Right ventricle myocardium inferior (tissue), 1 donor: ENCODE measurements around the gene TBCD. TPM values are rescaled to one million over a fixed set of nuclear protein-coding genes. Genes with fewer than 3 reads are reported as not detected.
"Not testable (repeated sequence)": the region's sequence is repeated elsewhere in the genome, so short reads cannot be mapped to it uniquely, and the experiment has no call there.

Experiments used
- ATAC-seq: fragments of 200-7000 bp; cut with Tn5 transposase; one replicate; pipeline ENCODE4 v1.9.1; 2020; ENCODE audit warnings: mild to moderate bottlenecking, moderate library complexity
- DNase-seq: peaks from one replicate; pipeline ENCODE4 v3.0.0; 2021; ENCODE audit errors: missing footprints
- intact Hi-C: fragments of 100-400 bp; cut with DNase I; formaldehyde crosslinking; loops from one replicate; pipeline ENCODE4 v1.11.0; 2022
- total RNA-seq: library from RNA; stranded (reverse); fragmentation: NEBNext Ultra II Directional; extraction: Animal tissue kit (Norgen Biotek cat#: 25700); gene quantifications from one replicate; pipeline ENCODE4 v1.2.1, GENCODE V29; 2021
- donor health status: DM: no; HTN: yes; CAD: no; lungs with severe emphysema.

Gene TBCD
- total RNA-seq, 1 donor from 2014 or later, result 43.4 TPM

DNA sequence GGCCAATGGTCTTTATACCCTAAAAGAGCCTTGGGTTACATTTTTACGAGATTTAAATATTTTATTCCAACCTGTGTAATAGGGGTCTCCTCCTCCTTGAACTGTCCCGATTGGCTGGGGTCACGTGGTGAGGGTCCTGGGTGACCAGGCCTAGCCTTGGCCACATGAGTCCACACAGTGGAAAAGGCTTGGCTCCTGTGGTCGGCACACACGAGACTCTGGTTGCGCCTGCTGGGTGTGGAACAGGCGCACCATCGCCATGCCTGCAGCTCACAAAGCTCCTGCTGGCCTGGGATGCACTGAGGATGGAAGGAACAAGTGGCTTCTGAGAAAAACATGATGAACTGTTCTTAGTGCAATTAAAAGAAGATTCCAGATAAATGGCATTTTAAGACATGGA lies 191.9 kb downstream of the TBCD start:
- DNase-seq, result no peak

DNA sequence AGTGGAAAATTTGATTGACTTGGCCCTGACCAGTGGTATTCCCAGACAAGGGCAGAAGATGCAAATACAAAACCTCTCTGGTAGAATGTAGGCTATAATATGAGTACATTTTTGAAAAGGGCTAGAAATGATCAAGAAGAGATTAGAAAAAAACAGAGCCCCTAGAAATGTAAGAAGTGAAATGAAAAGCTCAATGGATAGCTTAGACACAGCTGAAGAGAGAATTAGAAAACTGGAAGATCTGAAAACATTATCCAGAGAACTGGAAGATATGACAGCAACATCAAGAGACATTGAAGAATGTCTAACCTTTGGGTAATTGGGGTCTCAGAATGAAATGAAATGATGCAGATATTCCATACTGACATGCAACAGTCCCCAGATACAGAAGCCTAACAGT lies 193.1 kb downstream of the TBCD start:
- intact Hi-C loops, result no loop called here
- ATAC-seq, result no peak
- no peak for DNase-seq

More for the DNA sequence above, 191.9 kb downstream of the TBCD start:
- ATAC-seq, result no peak
- intact Hi-C loops, result no loop called here

DNA sequence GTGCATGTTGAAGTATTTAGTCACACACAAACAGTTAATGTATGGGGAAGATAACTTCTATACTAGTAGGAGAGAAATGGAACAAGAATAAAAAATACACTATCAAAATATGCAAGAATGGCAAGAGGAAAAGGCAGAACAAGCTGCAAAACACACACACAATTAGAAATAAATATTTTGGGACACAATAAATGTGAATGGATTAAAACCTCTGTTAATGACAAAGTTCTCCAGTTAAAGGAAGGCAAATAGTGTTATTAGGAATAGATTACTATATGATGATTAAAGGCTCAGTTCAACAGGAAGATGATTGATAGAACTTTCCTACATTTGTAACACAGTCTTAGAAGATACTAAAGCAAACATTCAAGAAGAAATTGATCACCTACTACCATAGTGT lies 194.2 kb downstream of the TBCD start:
- intact Hi-C loops, result no loop called here
- DNase-seq, result no peak
- ATAC-seq, result no peak

DNA sequence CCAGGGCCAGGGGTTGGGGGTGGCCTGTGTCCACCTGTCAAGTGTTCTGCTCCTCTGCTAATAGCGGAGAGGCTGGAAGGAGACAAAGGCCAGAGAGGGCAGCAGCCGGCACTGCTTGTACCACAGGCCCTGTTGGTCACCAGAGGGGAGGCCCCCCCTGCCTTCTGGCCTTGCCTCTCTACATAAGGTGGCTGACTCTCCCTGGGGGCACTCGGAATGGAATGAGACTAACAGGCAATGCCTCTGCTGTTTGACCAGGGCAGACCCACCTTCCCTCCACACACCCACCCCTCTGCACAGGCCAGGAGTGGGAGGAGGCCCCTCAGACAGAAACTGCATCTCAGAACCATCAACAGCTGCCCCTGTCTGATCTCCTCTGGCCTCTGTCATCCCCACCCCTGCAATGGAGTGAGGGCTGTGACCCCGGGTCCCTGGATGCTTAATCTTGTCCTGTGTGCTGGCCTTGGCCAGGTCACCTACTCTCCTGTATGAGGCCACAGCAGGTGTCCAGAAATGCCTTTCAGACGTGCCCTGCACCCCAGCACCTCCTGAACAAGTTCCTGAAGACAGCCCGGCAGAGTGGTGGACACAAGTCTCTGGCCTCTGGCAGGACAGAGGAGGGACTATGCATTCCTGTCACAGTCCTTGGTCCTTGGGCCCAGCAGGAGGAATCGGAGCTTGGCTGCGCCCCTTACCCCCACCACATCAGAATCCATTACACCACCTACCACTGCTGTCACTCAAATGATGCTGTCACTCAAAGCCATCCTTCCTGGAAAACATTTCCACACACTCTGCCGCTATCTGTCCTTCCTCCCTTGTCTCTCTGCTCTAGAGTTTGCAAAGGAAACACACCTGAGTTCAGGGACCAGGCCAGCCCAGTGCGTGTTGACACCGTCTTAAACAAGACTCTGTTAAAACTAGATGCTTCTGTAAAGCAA lies 195.5 kb downstream of the TBCD start:
- DNase-seq, result no peak
- intact Hi-C loops, result no loop called here
- ATAC-seq, result no peak

DNA sequence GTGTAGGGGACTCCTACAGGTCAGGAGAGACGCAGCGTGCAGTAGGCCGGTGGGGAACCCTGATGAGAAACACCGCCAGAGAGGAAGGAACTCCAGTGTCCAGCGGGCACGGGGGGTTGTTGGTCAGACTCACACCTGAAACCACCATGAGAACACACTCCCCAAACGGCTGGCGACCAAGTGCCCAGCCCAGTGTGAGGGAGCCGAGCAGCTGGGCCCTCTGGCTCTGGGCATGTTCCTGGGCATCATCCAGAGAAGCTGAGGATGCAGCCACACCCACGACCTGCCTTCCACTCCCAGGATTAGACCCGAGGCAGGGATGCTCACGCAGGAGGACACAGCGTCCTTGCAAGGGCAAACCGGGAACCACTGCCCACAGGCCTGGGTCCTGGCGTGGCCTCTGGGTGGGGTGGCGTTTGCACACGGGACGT lies 196.2 kb downstream of the TBCD start:
- ATAC-seq (no peak), DNase-seq (no peak)
- intact Hi-C loops, result no loop called here

DNA sequence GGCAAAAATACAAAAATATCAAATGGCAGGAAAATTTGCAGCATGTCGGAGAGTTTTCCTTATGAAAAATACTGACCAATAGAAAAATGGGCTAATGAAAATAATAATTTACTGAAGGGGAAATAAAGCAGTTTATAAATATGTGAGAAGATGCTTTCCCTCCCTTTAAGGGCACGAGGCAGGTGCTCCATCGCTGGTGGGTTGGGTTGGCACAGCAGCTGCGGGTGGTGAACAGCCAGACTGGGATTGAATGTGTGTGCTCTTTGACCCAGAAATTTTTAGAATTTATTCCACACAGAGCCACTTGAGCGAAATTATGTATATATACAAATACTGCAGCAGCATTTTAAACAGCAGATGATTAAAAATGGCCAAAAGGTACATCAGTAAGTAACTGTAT lies 197.1 kb downstream of the TBCD start:
- intact Hi-C loops, result no loop called here
- ATAC-seq, result no peak
- DNase-seq, result no peak

DNA sequence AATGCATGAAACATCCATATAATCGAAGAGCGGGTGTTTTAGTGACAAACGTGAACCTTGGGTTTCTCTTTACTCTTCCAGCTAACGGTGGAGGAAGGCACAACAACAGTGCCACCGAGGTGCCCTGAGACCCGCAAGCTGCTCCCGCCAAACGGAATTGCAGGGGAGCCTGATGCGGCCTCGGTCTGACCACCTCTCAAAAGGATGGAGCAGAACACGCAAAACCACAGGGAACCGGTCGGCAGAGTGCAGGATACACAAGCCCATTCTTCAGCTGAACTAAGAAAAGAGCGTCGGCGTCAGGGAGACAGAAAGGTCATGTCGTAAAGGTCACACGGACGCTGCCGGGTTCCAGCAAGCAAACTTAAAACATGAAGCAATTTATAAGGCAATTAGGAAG lies 197.5 kb downstream of the TBCD start:
- DNase-seq (no peak), ATAC-seq (no peak)
- intact Hi-C loops, result no loop called here

DNA sequence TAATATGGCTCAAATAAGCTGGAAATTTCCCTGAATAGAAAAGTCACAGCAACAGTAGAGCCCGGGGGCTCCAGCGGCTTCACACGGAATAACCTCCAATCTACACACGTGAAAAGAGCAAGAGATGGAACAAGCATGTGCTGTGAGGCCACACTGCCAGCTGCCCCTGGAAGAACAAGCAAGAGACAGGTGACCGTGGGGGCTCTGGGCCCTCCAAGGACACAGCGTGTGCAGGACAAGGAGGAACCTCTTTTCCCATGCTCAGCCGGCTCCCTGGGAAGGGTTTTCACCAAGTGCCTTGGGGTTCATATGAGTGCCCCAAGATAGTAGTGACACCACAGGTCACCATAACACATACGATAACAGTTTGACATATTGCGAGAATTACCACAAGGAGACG lies 198.1 kb downstream of the TBCD start:
- ATAC-seq, result no peak
- intact Hi-C loops, result no loop called here
- no peak for DNase-seq

DNA sequence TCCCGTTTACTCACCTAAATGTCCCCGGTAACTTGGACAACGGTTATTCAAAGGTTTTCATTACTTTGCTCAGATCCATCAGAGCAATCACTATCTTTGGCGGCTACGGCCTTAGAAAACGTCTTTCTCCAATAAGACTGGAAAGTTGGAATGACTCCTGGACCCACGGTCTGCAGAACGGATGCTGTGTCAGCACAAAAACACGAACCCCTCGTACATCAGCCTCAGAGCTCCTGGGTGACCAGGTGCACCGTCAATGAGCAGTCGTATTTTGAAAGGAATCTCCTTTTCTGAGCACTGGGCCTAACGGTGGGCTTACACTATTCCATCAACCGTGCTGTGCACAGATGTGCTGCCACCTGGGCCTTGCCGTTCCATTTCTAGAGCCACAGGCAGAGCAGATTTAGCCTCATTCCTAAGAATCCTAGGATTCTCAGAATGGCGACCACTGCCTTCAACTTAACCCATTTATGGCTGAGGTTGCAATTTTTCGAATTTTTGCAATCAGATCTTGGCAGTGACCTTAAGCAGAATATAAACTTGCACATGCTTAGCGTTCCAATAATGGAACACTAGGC lies 198.7 kb downstream of the TBCD start:
- intact Hi-C loops, result no loop called here
- no peak for ATAC-seq
- no peak for DNase-seq

DNA sequence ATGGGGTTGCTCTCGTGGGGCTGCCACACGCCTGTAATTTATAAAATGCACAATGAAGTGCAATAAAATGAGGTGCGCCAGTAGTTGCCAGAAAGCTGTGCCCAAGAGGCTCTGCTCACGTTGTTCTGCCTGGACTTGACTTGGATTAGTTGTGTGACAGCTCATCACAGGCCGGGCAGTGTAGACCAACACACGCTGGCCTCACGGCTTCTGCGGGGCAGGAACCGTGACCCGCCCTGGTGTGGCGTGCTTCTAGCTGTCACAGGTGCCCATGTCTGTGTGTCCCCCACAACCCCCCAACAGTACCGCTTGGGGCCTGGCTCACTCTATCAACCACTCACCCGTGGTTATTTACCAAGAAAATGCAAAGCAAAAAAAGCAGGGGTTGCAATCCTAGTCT lies 200.2 kb downstream of the TBCD start:
- intact Hi-C loops, result no loop called here
- no peak for DNase-seq

DNA sequence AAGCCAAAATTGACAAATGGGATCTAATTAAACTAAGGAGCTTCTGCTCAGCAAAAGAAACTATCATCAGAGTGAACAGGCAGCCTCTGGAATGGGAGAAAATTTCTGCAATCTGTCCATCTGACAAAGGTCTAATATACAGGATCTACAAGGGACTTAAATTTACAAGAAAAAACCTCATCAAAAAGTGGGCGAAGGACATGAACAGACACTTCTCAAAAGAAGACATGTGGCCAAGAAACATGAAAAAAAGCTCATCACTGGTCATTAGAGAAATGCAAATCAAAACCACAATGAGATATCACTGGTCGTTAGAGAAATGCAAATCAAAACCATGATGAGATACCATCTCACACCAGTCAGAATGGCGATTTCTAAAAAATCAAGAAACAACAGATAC lies 203.2 kb downstream of the TBCD start:
- intact Hi-C loops, DNase-seq, ATAC-seq: not testable (repeated sequence)

More for the DNA sequence above, 200.2 kb downstream of the TBCD start:
- no peak for ATAC-seq

DNA sequence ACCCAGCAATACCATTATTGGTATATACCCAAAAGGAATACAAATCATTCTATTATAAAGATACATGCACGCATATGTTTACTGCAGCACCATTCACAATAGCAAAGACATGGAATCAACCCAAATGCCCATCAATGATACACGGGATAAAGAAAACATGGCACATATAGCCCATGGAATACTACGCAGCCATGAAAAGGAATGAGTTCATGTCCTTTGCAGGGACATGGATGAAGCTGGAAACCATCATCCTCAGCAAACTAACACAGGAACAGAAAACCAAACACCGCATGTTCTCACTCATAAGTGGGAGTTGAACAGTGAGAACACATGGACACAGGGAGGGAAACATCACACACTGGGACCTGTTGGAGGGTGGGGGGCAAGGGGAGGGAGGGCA lies 203.8 kb downstream of the TBCD start:
- DNase-seq, ATAC-seq, intact Hi-C loops: not testable (repeated sequence)

DNA sequence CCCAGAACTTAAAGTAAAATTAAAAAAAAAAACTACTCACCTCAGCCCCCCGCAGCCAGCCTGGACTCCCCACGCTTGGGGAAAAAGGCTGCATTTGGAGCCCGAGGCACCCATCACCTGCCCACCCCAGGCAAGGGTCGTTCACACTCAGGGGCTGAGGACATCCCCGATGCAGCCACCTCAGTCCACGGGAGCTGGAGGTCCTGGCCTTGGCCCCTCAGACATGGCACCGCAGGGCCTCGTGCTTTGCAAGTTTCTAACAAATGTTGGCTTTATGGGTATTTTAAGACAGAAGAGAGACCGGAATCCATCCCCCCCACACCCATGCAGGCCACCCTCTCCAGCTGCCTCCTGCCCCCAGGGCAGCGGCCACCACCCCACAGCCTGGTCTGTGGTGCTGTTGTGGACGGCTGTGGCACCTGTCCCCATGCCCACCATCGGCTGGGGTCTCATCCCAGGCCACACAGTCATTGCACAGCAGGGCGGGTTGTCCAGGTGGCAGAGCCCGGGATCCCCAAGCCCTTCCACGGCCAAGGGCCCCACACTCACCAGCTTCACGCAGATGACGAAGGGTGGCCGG lies 204.4 kb downstream of the TBCD start:
- ATAC-seq, result no peak
- DNase-seq, result no peak
- intact Hi-C loops, result no loop called here

DNA sequence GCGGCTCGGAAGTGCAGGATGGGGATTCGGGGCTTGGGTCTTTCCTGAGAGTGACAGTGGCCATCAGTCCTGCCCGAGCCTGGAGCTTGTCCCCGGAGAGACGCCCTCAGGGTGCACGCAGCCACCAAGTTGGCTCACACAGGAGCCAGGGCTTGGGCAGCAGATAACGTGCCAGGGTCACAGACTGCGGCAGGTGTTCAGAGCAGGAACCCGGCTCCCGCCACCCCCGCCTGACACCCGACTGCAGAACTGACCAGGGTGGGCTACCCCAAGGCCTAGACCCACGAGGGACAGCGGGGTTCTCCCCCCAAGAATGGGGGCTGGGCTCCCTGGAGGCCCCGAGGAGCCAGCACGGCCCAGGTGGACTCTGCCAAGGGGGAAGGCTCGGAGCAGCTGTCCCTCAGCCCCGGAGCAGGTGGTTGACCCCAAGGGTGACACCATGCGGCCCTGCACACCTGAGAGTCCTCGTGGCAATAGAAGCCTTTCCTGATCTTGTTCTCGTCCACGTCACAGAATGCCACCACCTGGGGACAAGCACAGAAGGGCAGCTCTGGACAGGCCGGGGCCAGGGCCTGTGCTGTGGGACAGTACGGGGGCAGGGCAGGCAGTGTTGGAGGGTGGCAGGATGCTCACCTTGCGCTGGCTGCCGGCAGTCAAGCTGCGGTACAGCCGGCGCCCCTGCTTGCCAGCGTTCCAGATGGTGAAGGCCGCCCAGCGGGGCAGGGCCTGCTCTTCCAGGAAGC lies 205.0 kb downstream of the TBCD start:
- ATAC-seq (no peak), DNase-seq (no peak)
- intact Hi-C loops, result no loop called here

DNA sequence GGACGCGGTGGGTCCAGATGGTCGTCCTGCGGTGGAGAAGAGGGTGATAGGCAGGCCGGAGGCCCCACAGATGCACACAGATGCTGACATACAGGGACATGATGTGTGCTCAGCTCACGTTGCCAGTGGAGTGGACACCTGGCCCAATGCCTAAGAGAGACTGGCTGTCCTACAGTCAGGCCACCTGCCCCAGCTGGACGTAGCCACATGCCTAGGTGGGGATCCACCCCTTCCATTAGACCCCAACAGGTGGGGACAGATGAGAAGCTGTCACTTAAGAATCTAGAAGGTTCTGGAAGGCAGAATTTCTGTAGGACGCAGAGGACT lies 205.6 kb downstream of the TBCD start:
- intact Hi-C loops, result no loop called here
- ATAC-seq, result no peak
- DNase-seq, result no peak

DNA sequence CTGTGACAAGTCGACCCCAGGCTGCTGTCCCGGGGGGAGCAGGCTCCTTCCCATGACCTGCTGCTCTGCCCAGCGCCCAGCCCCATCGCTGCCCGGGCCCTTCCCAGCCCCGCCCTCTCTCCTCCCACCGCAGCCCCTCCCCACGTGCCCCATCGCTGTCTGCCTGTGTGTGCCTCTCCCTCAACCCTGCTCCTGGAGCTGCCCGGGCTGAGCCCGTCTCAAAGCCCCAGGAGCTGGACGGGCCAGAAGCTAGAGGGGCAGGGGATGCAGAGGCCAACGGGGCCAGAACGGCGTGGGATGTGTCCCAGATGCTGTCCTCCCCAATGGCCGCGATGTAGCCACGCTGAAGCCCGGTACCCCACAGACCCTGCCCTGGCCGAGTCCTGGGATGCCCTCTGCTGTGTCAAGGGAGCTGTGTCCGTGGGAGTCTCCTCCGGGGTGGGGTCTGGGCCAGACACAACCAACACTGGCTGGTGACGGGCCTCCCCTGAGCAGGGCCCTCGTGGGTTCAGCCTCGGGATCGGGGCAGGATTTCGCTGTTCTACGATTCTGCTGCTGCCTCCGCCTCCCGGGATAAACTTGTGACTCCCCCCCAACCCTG lies 206.2 kb downstream of the TBCD start:
- no peak for ATAC-seq
- intact Hi-C loops, result no loop called here
- DNase-seq, result no peak

DNA sequence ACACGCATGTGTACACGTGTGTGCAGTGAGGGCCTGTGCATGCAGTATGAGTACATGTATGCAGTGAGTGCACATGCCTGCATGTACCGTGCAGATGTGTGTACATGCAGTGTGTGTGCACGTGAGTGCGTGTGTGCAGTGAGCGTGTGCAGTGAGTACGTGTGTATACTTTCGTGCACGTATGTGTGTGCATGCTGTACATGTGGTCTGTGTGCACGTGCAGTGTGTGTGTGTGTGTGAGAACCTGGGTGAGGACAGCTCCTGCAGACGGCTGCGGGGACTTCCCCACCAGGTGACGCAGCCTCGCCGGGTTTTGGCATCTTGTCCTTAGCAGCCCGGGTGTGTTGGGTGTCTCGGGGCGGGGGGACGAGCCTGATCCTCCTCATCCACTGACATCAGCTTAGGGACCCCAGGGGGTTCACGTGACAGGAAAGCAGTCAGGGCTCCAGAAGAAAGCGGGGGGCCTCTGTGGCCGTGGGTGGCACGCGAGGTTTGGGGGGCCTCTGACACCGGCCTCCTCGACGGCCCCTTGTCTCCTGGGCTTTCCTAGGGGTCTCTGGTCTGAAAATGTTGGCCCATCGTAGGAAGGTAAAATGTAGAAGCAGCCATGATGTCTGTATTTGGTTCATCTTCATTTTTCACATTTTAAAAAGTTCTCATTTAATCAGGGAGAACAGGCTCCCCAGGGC lies 207.5 kb downstream of the TBCD start:
- ATAC-seq, result no peak
- DNase-seq, result no peak
- intact Hi-C loops, result no loop called here

DNA sequence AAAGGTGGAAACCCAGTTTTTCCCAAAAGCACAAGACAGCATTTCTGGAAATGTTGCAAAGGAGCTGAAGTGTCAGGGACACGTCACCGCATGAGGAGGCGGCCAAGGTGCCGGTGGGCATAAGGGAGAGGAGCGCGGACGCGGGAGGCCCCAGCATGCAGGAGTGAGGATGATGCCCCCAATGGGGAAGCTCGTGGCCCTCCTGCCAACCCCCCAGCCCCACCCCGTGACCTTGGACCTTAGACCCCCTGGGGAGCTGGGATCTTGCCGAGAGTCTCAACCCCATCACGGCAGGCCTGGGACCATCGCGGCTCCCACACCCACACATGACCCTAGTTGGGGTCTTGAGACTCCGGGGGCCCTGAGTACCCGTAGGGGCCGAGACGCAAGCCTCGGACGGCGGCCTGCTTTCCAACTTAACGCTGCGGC lies 208.1 kb downstream of the TBCD start:
- DNase-seq, result no peak
- intact Hi-C loops, result loop anchor here (5.0 kb wide), 1 partner anchor 117 kb away; the partner anchor contains the start of gene METRNL

More for the DNA sequence above, 208.1 kb downstream of the TBCD start:
- ATAC-seq, result no peak
